HepG2 (cell line): ENCODE measurements around the gene ZMYND10. TPM values are rescaled to one million over a fixed set of nuclear protein-coding genes. Genes with fewer than 3 reads are reported as not detected.

Experiments
- EHMT2 ChIP-seq: fragments of 200-600 bp; sonication (generic); IDR thresholded peaks from 2 replicates; pipeline ENCODE4 v1.7.0; 2017; ENCODE audit warnings: antibody characterized with exemption, low read depth, low read length, borderline replicate concordance
- EP300 ChIP-seq, 3 experiments: sonication (generic) in 1 of 3; formaldehyde crosslinking in 1 of 3; IDR thresholded peaks; 2 replicates each; pipeline versions ENCODE4 v1.5.1 to v1.6.1; 2011 to 2020; ENCODE audit warnings: low read depth in 2 of 3, low read length in 2 of 3, borderline replicate concordance in 1 of 3, improper control_type of control experiment in 1 of 3, mild to moderate bottlenecking in 1 of 3, missing genetic modification reagents in 1 of 3, moderate library complexity in 1 of 3
- HMGXB4 ChIP-seq, 2 experiments: sonication (generic) in 1 of 2; formaldehyde crosslinking in 1 of 2; IDR thresholded peaks; 2 replicates each; pipeline versions ENCODE4 v1.4.0 to v1.6.1; 2018 to 2020; ENCODE audit warnings: missing genetic modification reagents in 2 of 2, borderline replicate concordance in 1 of 2, low read depth in 1 of 2, mild to moderate bottlenecking in 1 of 2, missing biosample characterization in 1 of 2
- KDM3A ChIP-seq: IDR thresholded peaks from 2 replicates; pipeline ENCODE4 v1.6.1; 2018; ENCODE audit warnings: low read depth, missing compliant biosample characterization
- NFKBIZ ChIP-seq: IDR thresholded peaks from 2 replicates; pipeline ENCODE4 v1.6.1; 2018; ENCODE audit warnings: missing genetic modification reagents, missing compliant biosample characterization
- RNF219 ChIP-seq: sonication (generic); formaldehyde crosslinking; IDR thresholded peaks from 2 replicates; pipeline ENCODE4 v1.5.0; 2020; ENCODE audit warnings: mild to moderate bottlenecking, missing genetic modification reagents
- SMAD1 ChIP-seq: sonication (generic); formaldehyde crosslinking; IDR thresholded peaks from 2 replicates; pipeline ENCODE4 v1.4.0; 2020; ENCODE audit warnings: missing genetic modification reagents, low read depth, mild to moderate bottlenecking, borderline replicate concordance
- TEAD3 ChIP-seq: optimal IDR thresholded peaks from 2 replicates; pipeline ENCODE3; 2016; ENCODE audit warnings: borderline replicate concordance
- TFAP4 ChIP-seq: sonication (generic); IDR thresholded peaks from 2 replicates; pipeline ENCODE4 v1.6.1; 2016; ENCODE audit warnings: low read depth, borderline replicate concordance
- YEATS2 ChIP-seq: sonication (generic); formaldehyde crosslinking; IDR thresholded peaks from 2 replicates; pipeline ENCODE4 v1.4.0; 2020; ENCODE audit warnings: missing genetic modification reagents, borderline replicate concordance
- ZGPAT ChIP-seq: IDR thresholded peaks from 2 replicates; pipeline ENCODE4 v1.6.1; 2016; ENCODE audit warnings: mild to moderate bottlenecking
- ZNF235 ChIP-seq: sonication (generic); formaldehyde crosslinking; IDR thresholded peaks from 2 replicates; pipeline ENCODE4 v1.8.1; 2023; ENCODE audit warnings: mild to moderate bottlenecking, missing genetic modification reagents, borderline replicate concordance
- ZNF34 ChIP-seq: sonication (generic); formaldehyde crosslinking; IDR thresholded peaks from 2 replicates; pipeline ENCODE4 v1.4.0; 2020; ENCODE audit warnings: mild to moderate bottlenecking, missing genetic modification reagents, borderline replicate concordance
- ZNF446 ChIP-seq: sonication (generic); formaldehyde crosslinking; IDR thresholded peaks from 2 replicates; pipeline ENCODE4 v1.5.0; 2020; ENCODE audit warnings: mild to moderate bottlenecking, missing genetic modification reagents
- ZNF720 ChIP-seq: sonication (generic); formaldehyde crosslinking; IDR thresholded peaks from 2 replicates; pipeline ENCODE4 v1.4.0; 2020; ENCODE audit warnings: missing genetic modification reagents
- ZNF782 ChIP-seq: sonication (generic); formaldehyde crosslinking; IDR thresholded peaks from 2 replicates; pipeline ENCODE4 v1.4.0; 2020; ENCODE audit warnings: missing genetic modification reagents, mild to moderate bottlenecking, borderline replicate concordance
- ZNF883 ChIP-seq: sonication (generic); formaldehyde crosslinking; IDR thresholded peaks from 2 replicates; pipeline ENCODE4 v1.5.1; 2020; ENCODE audit warnings: mild to moderate bottlenecking, missing genetic modification reagents; ENCODE audit errors: not compliant biosample characterization
- ZSCAN29 ChIP-seq: sonication (generic); formaldehyde crosslinking; conservative IDR thresholded peaks from 2 replicates; pipeline ENCODE4 v1.4.0; 2020; ENCODE audit warnings: mild to moderate bottlenecking, missing genetic modification reagents
- polyA plus RNA-seq, 8 experiments: library from polyadenylated mRNA; depleted of rRNA in 3 of 8; stranded (reverse) in 7 of 8; unstranded in 1 of 8; fragments of >200 nt; fragmentation: Illumina TruSeq in 4 of 8; extraction: Trizol in 4 of 8; gene quantifications; 2 replicates each; pipeline versions ENCODE4 v1.2.1 to v1.2.3, GENCODE V29; 2011 to 2016; ENCODE audit warnings: low read depth in 4 of 8, missing spikeins in 1 of 8, mixed read lengths in 1 of 8; ENCODE audit not compliant: insufficient read depth in 1 of 8
- total RNA-seq, 5 experiments: library from RNA; depleted of rRNA; stranded (reverse); fragments of >200 nt; fragmentation: Illumina TruSeq; extraction: Trizol; gene quantifications; 2 replicates each; pipeline ENCODE4 v1.2.3, GENCODE V29; 2016; ENCODE audit warnings: low read depth in 1 of 5
- TF ChIP-seq, protein P1 (sequence below): sonication (generic); formaldehyde crosslinking; conservative IDR thresholded peaks from 2 replicates; pipeline ENCODE4 v1.8.0; 2022; ENCODE audit warnings: low read depth, missing genetic modification reagents

The ZMYND10 gene
- total and polyA plus RNA-seq, 2 of the 13 experiments (the other 11 are each of a cell fraction or from before 2014, with no cell fraction given), result 0.60 to 0.74 TPM

- TF ChIP-seq RNF219 (CRISPR knock-in tag), result no peak
- TF ChIP-seq ZSCAN29 (CRISPR knock-in tag), result peak; percentile 60; the same call in 1 of the 2 replicates
- no peak for TF ChIP-seq ZNF720 (CRISPR knock-in tag)
- TF ChIP-seq NFKBIZ (CRISPR knock-in tag), result no peak
- TF ChIP-seq TEAD3 (CRISPR knock-in tag), result peak; percentile 54
- peak; percentile 62; the same call in 1 of the 2 replicates for TF ChIP-seq ZNF782
- no peak for TF ChIP-seq ZNF883
- TF ChIP-seq HMGXB4 (CRISPR knock-in tag; IDR thresholded peaks at IDR 0.05; ENCODE audit: borderline replicate concordance in 1 of 2, low read depth in 1 of 2), result peak; percentile 29 to 65; a peak in 3 of 4 replicates
- 0 out of 2 replicates have a peak, but pooled peaks have one; percentile 50 for TF ChIP-seq ZNF34 (CRISPR knock-in tag)
- TF ChIP-seq ZNF446 (CRISPR knock-in tag), result no peak
- no peak for TF ChIP-seq SMAD1 (CRISPR knock-in tag)
- 0 out of 2 replicates have a peak, but pooled peaks have one; percentile 34 for TF ChIP-seq ZNF235 (CRISPR knock-in tag)
- peak; percentile 62 for TF ChIP-seq TFAP4
- peak; percentile 48; the same call in 1 of the 2 replicates for TF ChIP-seq ZGPAT (CRISPR knock-in tag)
- TF ChIP-seq EP300 (IDR thresholded peaks at IDR 0.05; ENCODE audit: low read depth in 2 of 2, low read length in 2 of 2), result no peak
- 0 out of 2 replicates have a peak, but pooled peaks have one; percentile 25 for TF ChIP-seq EP300 (CRISPR knock-in tag; IDR thresholded peaks at IDR 0.05; ENCODE audit: borderline replicate concordance)
- TF ChIP-seq, protein P1, sequence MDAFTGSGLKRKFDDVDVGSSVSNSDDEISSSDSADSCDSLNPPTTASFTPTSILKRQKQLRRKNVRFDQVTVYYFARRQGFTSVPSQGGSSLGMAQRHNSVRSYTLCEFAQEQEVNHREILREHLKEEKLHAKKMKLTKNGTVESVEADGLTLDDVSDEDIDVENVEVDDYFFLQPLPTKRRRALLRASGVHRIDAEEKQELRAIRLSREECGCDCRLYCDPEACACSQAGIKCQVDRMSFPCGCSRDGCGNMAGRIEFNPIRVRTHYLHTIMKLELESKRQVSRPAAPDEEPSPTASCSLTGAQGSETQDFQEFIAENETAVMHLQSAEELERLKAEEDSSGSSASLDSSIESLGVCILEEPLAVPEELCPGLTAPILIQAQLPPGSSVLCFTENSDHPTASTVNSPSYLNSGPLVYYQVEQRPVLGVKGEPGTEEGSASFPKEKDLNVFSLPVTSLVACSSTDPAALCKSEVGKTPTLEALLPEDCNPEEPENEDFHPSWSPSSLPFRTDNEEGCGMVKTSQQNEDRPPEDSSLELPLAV (CRISPR knock-in tag), result no peak
- no peak for TF ChIP-seq EHMT2
- TF ChIP-seq KDM3A (CRISPR knock-in tag), result peak; percentile 76; the same call in 1 of the 2 replicates
- TF ChIP-seq YEATS2 (CRISPR knock-in tag), result 0 out of 2 replicates have a peak, but pooled peaks have one; percentile 19
These were observed 21.0 kb downstream of the ZMYND10 start (continued) for GRCh38 chr3:50324351-50325112.
